ENCODE measurements around the gene FRMPD1. TPM values are rescaled to one million over a fixed set of nuclear protein-coding genes. Genes with fewer than 3 reads are reported as not detected.
A peak's percentile ranks its signal among the peaks of the same experiment; 100 is the strongest.

Gene FRMPD1
- total and polyA plus RNA-seq, 4 experiments from 2014 or later, result not detected

DNA sequence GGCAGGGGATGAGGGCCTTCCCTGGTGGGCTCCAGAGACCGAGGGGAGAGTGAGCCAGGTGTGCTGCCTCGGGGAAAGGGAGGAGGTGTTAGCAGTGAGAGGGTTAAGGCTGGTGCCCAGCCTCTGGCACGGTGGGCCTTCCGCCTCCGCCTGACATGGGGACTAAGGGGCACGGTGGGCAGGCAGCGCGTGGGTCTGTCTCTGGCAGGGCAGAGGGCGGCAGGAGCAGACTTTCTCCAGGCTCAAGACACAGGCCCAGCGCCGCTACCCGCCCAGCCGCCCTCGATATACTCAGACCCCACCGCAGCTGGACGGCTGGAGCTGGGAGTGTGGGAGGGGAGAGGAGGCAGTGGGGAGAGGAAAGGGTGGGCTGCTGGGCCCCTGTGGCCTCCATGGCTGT, 14.9 kb upstream of the FRMPD1 start:
- H3K4me3 ChIP-seq (ENCODE audit: low read length in 2 of 2), result no peak overlapping the region
- H3K36me3 ChIP-seq (ENCODE audit: insufficient read depth, low read length), result no peaks in the 10 kb centered on the region
- no peaks in the 10 kb centered on the region for H3K27me3 ChIP-seq (ENCODE audit: insufficient read depth, low read length)
- intact Hi-C loops (cut with micrococcal nuclease), result no loop called here
- no peaks in the 10 kb centered on the region for H3K9me3 ChIP-seq (ENCODE audit: control insufficient read depth in 1 of 2, low read length in 2 of 2)
- ChIA-PET POLR2A (ENCODE audit: partially characterized antibody) (no interaction called here), CTCF (ENCODE audit: partially characterized antibody) (no interaction called here)
- Mint-ChIP-seq H3K27ac (no peak overlapping the region), H3K4me1 (no peaks in the 10 kb centered on the region), H3K36me3 (no peaks in the 10 kb centered on the region), H3K4me3 (no peak overlapping the region), H3K9me3 (no peaks in the 10 kb centered on the region), H3K27me3 (peaks cover 8 to 11% of the 10 kb centered on the region in 2 donors)
- DNase-seq, result no peak
- H3K4me1 ChIP-seq (ENCODE audit: insufficient read depth, low read length), result no peaks in the 10 kb centered on the region
- no peak overlapping the region for H3K27ac ChIP-seq (ENCODE audit: low read depth, low read length)

DNA sequence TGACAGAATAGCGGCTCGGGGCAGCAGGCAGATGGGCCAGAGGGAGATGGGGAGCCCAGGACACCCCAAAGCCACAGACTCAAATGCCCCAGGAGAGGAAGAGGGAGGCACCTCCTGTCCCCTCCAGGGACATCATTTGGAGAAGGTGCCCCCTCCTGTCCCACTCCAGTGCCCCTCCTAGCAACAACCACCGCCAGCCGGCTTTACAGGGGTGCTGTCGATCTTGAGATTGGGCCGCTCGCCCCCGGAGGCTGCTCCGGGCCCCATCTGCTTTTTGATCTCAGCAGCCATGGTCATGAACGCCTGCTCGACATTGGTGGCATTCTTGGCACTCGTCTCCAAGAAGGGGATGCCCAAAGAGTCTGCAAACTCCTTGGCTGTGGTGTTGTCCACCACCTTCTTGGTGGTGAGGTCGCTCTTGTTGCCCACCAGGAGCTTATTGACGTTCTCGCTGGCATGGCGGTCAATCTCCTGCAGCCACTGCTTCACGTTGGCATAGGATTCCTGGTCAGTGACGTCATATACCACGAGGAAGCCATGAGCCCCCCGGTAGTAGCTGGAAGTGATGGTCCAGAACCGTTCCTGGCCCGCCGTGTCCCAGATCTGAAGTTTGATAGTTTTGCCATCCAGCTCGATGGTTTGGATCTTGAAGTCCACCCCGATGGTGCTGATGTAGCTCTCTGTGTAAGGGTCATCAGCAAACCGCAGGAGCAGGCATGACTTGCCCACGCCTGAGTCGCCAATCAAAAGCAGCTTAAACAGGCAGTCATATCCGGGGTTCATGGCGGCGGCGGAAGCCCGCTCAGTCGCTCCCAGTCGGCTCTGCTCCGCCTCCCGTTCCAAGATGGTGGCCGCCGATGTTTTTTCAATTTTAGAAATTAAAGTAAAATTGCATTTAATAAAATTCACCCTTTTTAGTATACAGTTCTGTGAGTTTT, 14.0 kb upstream of the FRMPD1 start:
- POLR2A ChIA-PET (ENCODE audit: partially characterized antibody), result no interaction called here
- no peaks in the 10 kb centered on the region for H3K36me3 ChIP-seq (ENCODE audit: insufficient read depth, low read length)
- DNase-seq, result no peak
- Mint-ChIP-seq H3K9me3 (no peaks in the 10 kb centered on the region), H3K27me3 (peaks cover 6 to 11% of the 10 kb centered on the region in 2 donors), H3K36me3 (no peaks in the 10 kb centered on the region), H3K4me1 (no peaks in the 10 kb centered on the region), H3K27ac (peak overlapping the region in 1 of 7 donors; percentile 55), H3K4me3 (no peak overlapping the region)
- no peak overlapping the region for H3K27ac ChIP-seq (ENCODE audit: low read depth, low read length)
- no peaks in the 10 kb centered on the region for H3K4me1 ChIP-seq (ENCODE audit: insufficient read depth, low read length)
- H3K27me3 ChIP-seq (ENCODE audit: insufficient read depth, low read length), result no peaks in the 10 kb centered on the region
- CTCF ChIA-PET (ENCODE audit: partially characterized antibody), result no interaction called here
- H3K9me3 ChIP-seq (ENCODE audit: control insufficient read depth in 1 of 2, low read length in 2 of 2), result no peaks in the 10 kb centered on the region
- H3K4me3 ChIP-seq (ENCODE audit: low read length in 2 of 2), result no peak overlapping the region
- intact Hi-C loops (cut with micrococcal nuclease), result no loop called here

DNA sequence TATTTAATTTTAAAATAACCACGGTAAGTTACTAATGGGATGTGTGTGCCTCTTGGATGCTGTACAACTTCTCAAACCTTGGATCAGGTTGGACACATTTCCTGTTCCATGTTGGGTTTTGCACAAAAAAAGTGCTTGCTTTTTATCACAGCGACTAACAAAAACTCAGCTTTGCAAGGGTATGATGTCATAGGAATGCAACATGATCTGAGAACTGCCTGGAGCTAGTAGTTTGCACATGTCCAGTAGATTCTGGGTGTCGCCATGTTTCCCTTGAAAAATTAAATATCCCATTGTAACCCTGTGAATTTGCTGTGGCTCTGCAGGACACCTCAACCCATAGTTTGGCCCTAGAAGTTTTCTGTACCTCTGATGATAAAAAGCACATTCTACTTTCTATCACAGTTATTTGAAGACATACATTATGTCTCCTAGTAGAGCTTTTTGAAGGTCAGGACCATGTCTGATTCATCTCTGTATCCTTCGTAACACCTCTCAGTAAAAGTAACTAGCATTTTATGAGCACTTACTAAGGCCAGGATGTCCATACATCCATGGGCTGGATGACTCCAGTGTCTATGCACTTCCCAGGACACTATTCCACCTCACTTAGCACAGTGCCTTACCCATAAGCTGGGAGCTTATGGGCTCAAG, 11.5 kb upstream of the FRMPD1 start:
- no peak overlapping the region for H3K27ac ChIP-seq (ENCODE audit: low read depth, low read length)
- H3K4me3 Mint-ChIP-seq, result no peak overlapping the region
- POLR2A ChIA-PET (ENCODE audit: partially characterized antibody), result no interaction called here
- H3K9me3 ChIP-seq (ENCODE audit: control insufficient read depth in 1 of 2, low read length in 2 of 2), result no peaks in the 10 kb centered on the region
- intact Hi-C loops (cut with micrococcal nuclease), result no loop called here
- no peaks in the 10 kb centered on the region for H3K4me1 Mint-ChIP-seq
- no peaks in the 10 kb centered on the region for H3K4me1 ChIP-seq (ENCODE audit: insufficient read depth, low read length)
- no peaks in the 10 kb centered on the region for H3K36me3 Mint-ChIP-seq
- H3K36me3 ChIP-seq (ENCODE audit: insufficient read depth, low read length), result no peaks in the 10 kb centered on the region
- H3K9me3 Mint-ChIP-seq, result no peaks in the 10 kb centered on the region
- H3K27me3 Mint-ChIP-seq, result peaks cover 10 to 17% of the 10 kb centered on the region in 2 donors
- no peak for DNase-seq
- no peak overlapping the region for H3K27ac Mint-ChIP-seq
- no peaks in the 10 kb centered on the region for H3K27me3 ChIP-seq (ENCODE audit: insufficient read depth, low read length)
- no peak overlapping the region for H3K4me3 ChIP-seq (ENCODE audit: low read length in 2 of 2)
- CTCF ChIA-PET (ENCODE audit: partially characterized antibody), result no interaction called here

DNA sequence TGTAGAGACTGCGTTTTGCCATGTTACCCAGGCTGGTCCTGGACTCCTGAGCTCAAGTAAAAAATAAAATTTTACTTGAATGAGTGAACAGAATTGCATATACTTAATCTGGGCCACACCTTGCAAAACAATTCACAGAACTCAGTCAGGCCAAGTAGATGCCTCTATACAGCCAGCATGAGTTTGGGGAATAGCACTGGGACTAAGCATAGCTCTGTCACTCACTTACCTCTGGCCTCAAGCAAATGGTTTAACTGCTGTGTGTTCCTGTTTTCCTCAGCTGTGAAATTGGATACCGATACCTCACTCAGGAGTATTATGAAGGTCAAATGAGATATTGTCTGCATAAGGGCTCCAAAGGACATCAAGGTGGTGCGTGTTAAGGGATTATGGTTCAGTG, 10.9 kb upstream of the FRMPD1 start:
- CTCF ChIA-PET (ENCODE audit: partially characterized antibody), result no interaction called here
- no peaks in the 10 kb centered on the region for H3K4me1 Mint-ChIP-seq
- Histone ChIP-seq H3K27ac (ENCODE audit: low read depth, low read length) (no peak overlapping the region), H3K27me3 (ENCODE audit: insufficient read depth, low read length) (no peaks in the 10 kb centered on the region), H3K9me3 (ENCODE audit: control insufficient read depth in 1 of 2, low read length in 2 of 2) (no peaks in the 10 kb centered on the region), H3K36me3 (ENCODE audit: insufficient read depth, low read length) (no peaks in the 10 kb centered on the region), H3K4me1 (ENCODE audit: insufficient read depth, low read length) (no peaks in the 10 kb centered on the region), H3K4me3 (ENCODE audit: low read length in 2 of 2) (no peak overlapping the region)
- DNase-seq, result no peak
- H3K9me3 Mint-ChIP-seq, result no peaks in the 10 kb centered on the region
- POLR2A ChIA-PET (ENCODE audit: partially characterized antibody), result no interaction called here
- intact Hi-C loops (cut with micrococcal nuclease), result no loop called here
- peaks cover 14 to 20% of the 10 kb centered on the region in 2 donors for H3K27me3 Mint-ChIP-seq
- H3K4me3 Mint-ChIP-seq, result no peak overlapping the region
- H3K36me3 Mint-ChIP-seq, result no peaks in the 10 kb centered on the region
- no peak overlapping the region for H3K27ac Mint-ChIP-seq

DNA sequence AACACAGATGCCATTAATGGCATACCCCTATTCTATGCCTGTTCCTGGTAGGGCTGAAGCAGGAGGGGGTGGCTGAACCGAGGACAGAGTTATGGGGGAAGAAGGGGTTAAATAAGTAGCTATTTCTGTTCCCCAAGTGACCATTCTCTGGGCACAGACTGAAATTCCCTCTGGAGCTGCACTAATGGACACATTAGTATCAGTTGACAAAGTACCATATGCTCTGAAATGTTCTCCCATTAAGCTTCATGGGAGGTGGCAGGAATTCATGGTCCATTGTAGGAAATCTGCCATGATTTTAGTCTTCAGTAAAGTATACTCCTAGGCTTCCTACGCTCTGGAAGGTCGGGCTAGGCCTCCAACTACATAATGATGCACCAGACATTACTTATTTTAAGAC, 10.5 kb upstream of the FRMPD1 start:
- intact Hi-C loops (cut with micrococcal nuclease), result no loop called here
- H3K27ac ChIP-seq (ENCODE audit: low read depth, low read length), result no peak overlapping the region
- Mint-ChIP-seq H3K27ac (no peak overlapping the region), H3K4me3 (no peak overlapping the region), H3K4me1 (no peaks in the 10 kb centered on the region), H3K36me3 (no peaks in the 10 kb centered on the region), H3K9me3 (no peaks in the 10 kb centered on the region), H3K27me3 (peaks cover 16 to 23% of the 10 kb centered on the region in 2 donors)
- H3K9me3 ChIP-seq (ENCODE audit: control insufficient read depth in 1 of 2, low read length in 2 of 2), result no peaks in the 10 kb centered on the region
- no peaks in the 10 kb centered on the region for H3K4me1 ChIP-seq (ENCODE audit: insufficient read depth, low read length)
- H3K27me3 ChIP-seq (ENCODE audit: insufficient read depth, low read length), result no peaks in the 10 kb centered on the region
- no peaks in the 10 kb centered on the region for H3K36me3 ChIP-seq (ENCODE audit: insufficient read depth, low read length)
- no peak for DNase-seq
- POLR2A ChIA-PET (ENCODE audit: partially characterized antibody), result no interaction called here
- no peak overlapping the region for H3K4me3 ChIP-seq (ENCODE audit: low read length in 2 of 2)
- CTCF ChIA-PET (ENCODE audit: partially characterized antibody), result no interaction called here

DNA sequence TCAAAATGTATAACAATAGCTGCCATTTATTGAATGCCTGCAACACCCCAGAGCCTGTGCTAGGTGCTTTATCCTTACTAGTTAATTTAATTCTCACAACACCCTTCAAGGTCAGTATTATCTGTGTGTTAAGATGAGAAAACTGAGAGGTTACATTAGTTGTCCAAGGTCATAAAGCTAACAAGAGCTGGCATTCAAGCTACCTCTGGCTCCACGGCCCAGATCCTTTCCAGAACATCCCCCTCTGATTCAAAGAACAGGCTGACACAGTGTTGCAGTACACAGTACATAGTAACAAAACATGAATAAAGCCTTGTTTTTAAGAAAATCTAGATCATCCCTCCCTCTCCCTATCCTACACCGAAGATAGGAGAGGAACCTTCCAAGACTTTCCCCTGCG, 9.4 kb upstream of the FRMPD1 start:
- no peak overlapping the region for H3K27ac ChIP-seq (ENCODE audit: low read depth, low read length)
- no peak overlapping the region for H3K27ac Mint-ChIP-seq
- no peaks in the 10 kb centered on the region for H3K36me3 Mint-ChIP-seq
- no peak overlapping the region for H3K4me3 Mint-ChIP-seq
- no peak overlapping the region for H3K4me3 ChIP-seq (ENCODE audit: low read length in 2 of 2)
- no peaks in the 10 kb centered on the region for H3K4me1 ChIP-seq (ENCODE audit: insufficient read depth, low read length)
- ChIA-PET POLR2A (ENCODE audit: partially characterized antibody) (no interaction called here), CTCF (ENCODE audit: partially characterized antibody) (no interaction called here)
- no peak for DNase-seq
- H3K27me3 Mint-ChIP-seq, result peaks cover 13 to 24% of the 10 kb centered on the region in 2 donors
- no peaks in the 10 kb centered on the region for H3K27me3 ChIP-seq (ENCODE audit: insufficient read depth, low read length)
- H3K9me3 ChIP-seq (ENCODE audit: control insufficient read depth in 1 of 2, low read length in 2 of 2), result no peaks in the 10 kb centered on the region
- intact Hi-C loops (cut with micrococcal nuclease), result no loop called here
- no peaks in the 10 kb centered on the region for H3K36me3 ChIP-seq (ENCODE audit: insufficient read depth, low read length)
- H3K9me3 Mint-ChIP-seq, result no peaks in the 10 kb centered on the region
- no peaks in the 10 kb centered on the region for H3K4me1 Mint-ChIP-seq

DNA sequence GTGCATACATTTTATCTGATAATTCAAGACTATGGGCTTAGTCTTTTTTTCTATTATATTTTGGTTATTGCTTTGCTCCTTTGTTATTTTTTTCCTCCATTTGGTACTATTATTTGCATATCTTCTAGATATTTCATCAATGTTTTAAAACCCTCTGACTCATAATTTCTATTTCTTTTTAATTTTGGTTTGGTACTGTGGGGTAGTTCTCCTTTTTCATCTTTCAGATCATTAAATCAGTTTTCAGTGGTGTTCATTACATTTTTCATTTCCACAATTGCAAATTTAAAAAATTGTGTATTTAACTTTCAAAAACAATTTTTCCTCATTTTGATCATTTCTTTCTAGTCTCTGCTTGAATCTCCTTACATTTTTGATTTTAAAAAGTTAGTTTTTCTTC, 7.5 kb upstream of the FRMPD1 start:
- H3K36me3 ChIP-seq (ENCODE audit: insufficient read depth, low read length), result no peaks in the 10 kb centered on the region
- Mint-ChIP-seq H3K4me1 (no peaks in the 10 kb centered on the region), H3K36me3 (no peaks in the 10 kb centered on the region), H3K27me3 (peaks cover 12 to 26% of the 10 kb centered on the region in 2 donors), H3K27ac (no peak overlapping the region), H3K9me3 (no peaks in the 10 kb centered on the region), H3K4me3 (no peak overlapping the region)
- no peaks in the 10 kb centered on the region for H3K4me1 ChIP-seq (ENCODE audit: insufficient read depth, low read length)
- H3K4me3 ChIP-seq (ENCODE audit: low read length in 2 of 2), result no peak overlapping the region
- no peak overlapping the region for H3K27ac ChIP-seq (ENCODE audit: low read depth, low read length)
- DNase-seq, result no peak
- ChIA-PET CTCF (ENCODE audit: partially characterized antibody) (no interaction called here), POLR2A (ENCODE audit: partially characterized antibody) (no interaction called here)
- no peaks in the 10 kb centered on the region for H3K9me3 ChIP-seq (ENCODE audit: control insufficient read depth in 1 of 2, low read length in 2 of 2)
- intact Hi-C loops (cut with micrococcal nuclease), result no loop called here
- H3K27me3 ChIP-seq (ENCODE audit: insufficient read depth, low read length), result peaks cover 4% of the 10 kb centered on the region

Measured in CD4-positive, alpha-beta memory T cell (primary cell).